ENCODE measurements around the gene C1orf174.

C1orf174 gene

GRCh38 chr1:3905266-3905952 is 5.3 kb upstream of the C1orf174 start:
- H3K9ac ChIP-seq (ENCODE audit: low read length) = no peak overlapping the region
- H3K4me3 ChIP-seq (ENCODE audit: low read length) = no peak overlapping the region
- no peaks in the 10 kb centered on the region for H3K9me3 ChIP-seq (ENCODE audit: control insufficient read depth, low read length)
- no peaks in the 10 kb centered on the region for H3K27me3 ChIP-seq (ENCODE audit: control insufficient read depth, insufficient read depth, low read length)
- no peaks in the 10 kb centered on the region for H3K36me3 ChIP-seq (ENCODE audit: control insufficient read depth, insufficient read depth, low read length)
- peaks cover 9% of the 10 kb centered on the region for H3K4me1 ChIP-seq (ENCODE audit: control insufficient read depth, insufficient read depth, low read length)

- H3K4me1 ChIP-seq (ENCODE audit: control insufficient read depth, insufficient read depth, low read length) = peaks cover 9% of the 10 kb centered on the region
Measured at GRCh38 chr1:3904843-3905185, 4.7 kb upstream of the C1orf174 start.

DNA sequence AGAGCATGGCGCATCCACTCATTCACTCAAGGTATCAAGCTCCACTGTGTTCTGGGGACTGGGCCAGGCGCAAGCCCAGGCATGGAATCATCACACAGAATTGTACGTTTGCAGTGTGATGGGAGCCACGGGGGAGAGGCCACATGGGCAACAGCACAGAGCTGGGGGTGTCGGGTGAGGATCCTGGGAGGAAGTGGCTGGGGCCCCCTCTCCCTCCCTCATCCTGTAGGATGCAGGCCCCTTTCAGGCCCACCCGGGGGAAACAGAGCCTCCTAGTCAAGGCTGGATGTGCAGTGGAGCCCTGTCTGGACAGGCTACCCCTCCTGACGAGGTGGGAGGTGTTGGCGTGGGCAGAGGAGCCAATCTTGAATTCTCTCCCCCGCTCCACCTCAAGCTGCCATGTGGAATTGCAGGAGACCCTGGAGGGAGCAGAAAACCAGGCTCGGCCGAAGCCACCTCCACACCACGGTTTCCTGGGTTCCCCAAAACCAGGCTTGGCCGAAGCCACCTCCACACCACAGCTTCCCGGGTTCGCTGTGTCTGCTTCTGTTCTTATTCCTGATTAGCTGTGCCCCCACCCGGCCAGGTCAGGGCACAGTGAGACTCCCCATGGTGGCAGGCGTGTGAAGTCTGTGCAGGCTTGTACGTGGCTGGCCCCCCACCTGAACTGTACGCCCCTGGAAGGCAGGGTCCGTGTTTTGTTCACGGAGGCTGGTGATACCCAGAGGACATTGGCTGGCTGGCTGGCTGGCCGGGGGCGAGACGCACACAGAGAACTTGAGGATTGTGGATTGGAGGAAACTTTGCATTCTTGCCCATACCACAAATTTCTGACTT is 4.2 kb upstream of the C1orf174 start:
- Histone ChIP-seq H3K27me3 (ENCODE audit: control insufficient read depth, insufficient read depth, low read length) (no peaks in the 10 kb centered on the region), H3K4me3 (ENCODE audit: low read length) (no peak overlapping the region), H3K9me3 (ENCODE audit: control insufficient read depth, low read length) (no peaks in the 10 kb centered on the region), H3K4me1 (ENCODE audit: control insufficient read depth, insufficient read depth, low read length) (peaks cover 13% of the 10 kb centered on the region), H3K36me3 (ENCODE audit: control insufficient read depth, insufficient read depth, low read length) (no peaks in the 10 kb centered on the region), H3K9ac (ENCODE audit: low read length) (peak overlapping the region; percentile 28)

More at GRCh38 chr1:3904843-3905185, 4.7 kb upstream of the C1orf174 start:
- no peaks in the 10 kb centered on the region for H3K9me3 ChIP-seq (ENCODE audit: control insufficient read depth, low read length)
- H3K9ac ChIP-seq (ENCODE audit: low read length) = no peak overlapping the region
- H3K4me3 ChIP-seq (ENCODE audit: low read length) = no peak overlapping the region
- no peaks in the 10 kb centered on the region for H3K36me3 ChIP-seq (ENCODE audit: control insufficient read depth, insufficient read depth, low read length)
- no peaks in the 10 kb centered on the region for H3K27me3 ChIP-seq (ENCODE audit: control insufficient read depth, insufficient read depth, low read length)

- no peaks in the 10 kb centered on the region for H3K27me3 ChIP-seq (ENCODE audit: control insufficient read depth, insufficient read depth, low read length)
- no peak overlapping the region for H3K4me3 ChIP-seq (ENCODE audit: low read length)
- peak overlapping the region; percentile 28 for H3K9ac ChIP-seq (ENCODE audit: low read length)
- no peaks in the 10 kb centered on the region for H3K9me3 ChIP-seq (ENCODE audit: control insufficient read depth, low read length)
- H3K36me3 ChIP-seq (ENCODE audit: control insufficient read depth, insufficient read depth, low read length) = no peaks in the 10 kb centered on the region
- peaks cover 14% of the 10 kb centered on the region for H3K4me1 ChIP-seq (ENCODE audit: control insufficient read depth, insufficient read depth, low read length)
Measured at GRCh38 chr1:3903141-3904005, 3.3 kb upstream of the C1orf174 start.

- Histone ChIP-seq H3K4me1 (ENCODE audit: control insufficient read depth, insufficient read depth, low read length) (peaks cover 14% of the 10 kb centered on the region), H3K4me3 (ENCODE audit: low read length) (no peak overlapping the region), H3K36me3 (ENCODE audit: control insufficient read depth, insufficient read depth, low read length) (no peaks in the 10 kb centered on the region), H3K9ac (ENCODE audit: low read length) (peak overlapping the region; percentile 28), H3K9me3 (ENCODE audit: control insufficient read depth, low read length) (no peaks in the 10 kb centered on the region), H3K27me3 (ENCODE audit: control insufficient read depth, insufficient read depth, low read length) (no peaks in the 10 kb centered on the region)
Measured at GRCh38 chr1:3902571-3903091, 2.6 kb upstream of the C1orf174 start.

DNA sequence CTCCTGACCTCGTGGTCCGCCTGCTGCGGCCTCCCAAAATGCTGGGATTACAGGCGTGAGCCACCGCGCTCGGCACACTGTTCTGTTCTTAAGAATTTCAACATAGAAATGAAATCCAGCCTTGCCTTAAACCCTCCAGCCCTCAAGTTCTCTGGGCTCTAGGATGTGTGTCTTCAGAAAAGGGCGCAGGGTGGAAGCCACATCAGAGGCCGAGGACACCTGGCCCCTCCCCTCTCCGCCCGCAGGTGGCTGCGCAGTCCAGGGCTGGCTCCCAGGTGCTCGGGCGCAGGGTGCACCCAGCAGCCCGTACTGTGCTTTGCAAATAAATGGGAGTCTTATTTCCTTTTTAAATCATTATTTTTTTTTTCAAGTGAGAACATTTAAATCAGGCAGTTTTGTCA is 2.0 kb upstream of the C1orf174 start:
- H3K36me3 ChIP-seq (ENCODE audit: control insufficient read depth, insufficient read depth, low read length) = no peaks in the 10 kb centered on the region
- peak overlapping the region; percentile 22 for H3K9ac ChIP-seq (ENCODE audit: low read length)
- H3K4me3 ChIP-seq (ENCODE audit: low read length) = no peak overlapping the region
- H3K4me1 ChIP-seq (ENCODE audit: control insufficient read depth, insufficient read depth, low read length) = peaks cover 14% of the 10 kb centered on the region
- no peaks in the 10 kb centered on the region for H3K27me3 ChIP-seq (ENCODE audit: control insufficient read depth, insufficient read depth, low read length)
- H3K9me3 ChIP-seq (ENCODE audit: control insufficient read depth, low read length) = no peaks in the 10 kb centered on the region

GRCh38 chr1:3900969-3901529 is 977 bp upstream of the C1orf174 start:
- Histone ChIP-seq H3K4me3 (ENCODE audit: low read length) (peak overlapping the region; percentile 94), H3K9me3 (ENCODE audit: control insufficient read depth, low read length) (no peaks in the 10 kb centered on the region), H3K4me1 (ENCODE audit: control insufficient read depth, insufficient read depth, low read length) (peaks cover 14% of the 10 kb centered on the region), H3K9ac (ENCODE audit: low read length) (peak overlapping the region; percentile 88), H3K27me3 (ENCODE audit: control insufficient read depth, insufficient read depth, low read length) (no peaks in the 10 kb centered on the region), H3K36me3 (ENCODE audit: control insufficient read depth, insufficient read depth, low read length) (no peaks in the 10 kb centered on the region)

DNA sequence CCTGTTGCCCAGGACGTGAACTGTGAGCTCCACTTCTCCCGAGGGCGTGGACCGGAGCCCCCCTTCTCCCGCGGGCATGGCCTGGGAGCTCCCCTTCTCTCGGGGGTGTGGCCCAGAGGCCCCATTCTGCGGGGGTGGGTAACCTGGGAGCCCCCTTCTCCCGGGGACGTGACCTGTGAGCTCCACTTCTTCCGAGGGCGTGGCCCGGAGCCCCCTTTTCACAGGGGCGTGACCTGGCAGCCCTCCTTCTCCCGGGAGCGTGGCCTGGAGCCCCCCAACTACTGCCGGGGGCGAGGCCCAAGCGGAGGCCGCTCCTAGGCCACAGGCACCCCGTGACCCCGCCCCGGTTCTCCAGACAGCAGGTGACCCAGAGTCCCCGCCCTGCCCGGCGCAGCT is 320 bp downstream of the C1orf174 start:
- Histone ChIP-seq H3K27me3 (ENCODE audit: control insufficient read depth, insufficient read depth, low read length) (no peaks in the 10 kb centered on the region), H3K9ac (ENCODE audit: low read length) (peak overlapping the region; percentile 88), H3K9me3 (ENCODE audit: control insufficient read depth, low read length) (no peaks in the 10 kb centered on the region), H3K4me1 (ENCODE audit: control insufficient read depth, insufficient read depth, low read length) (peaks cover 14% of the 10 kb centered on the region), H3K4me3 (ENCODE audit: low read length) (peak overlapping the region; percentile 84), H3K36me3 (ENCODE audit: control insufficient read depth, insufficient read depth, low read length) (no peaks in the 10 kb centered on the region)

GRCh38 chr1:3898994-3899753 is 898 bp downstream of the C1orf174 start:
- H3K27me3 ChIP-seq (ENCODE audit: control insufficient read depth, insufficient read depth, low read length) = no peaks in the 10 kb centered on the region
- H3K4me3 ChIP-seq (ENCODE audit: low read length) = peak overlapping the region; percentile 84
- peaks cover 14% of the 10 kb centered on the region for H3K4me1 ChIP-seq (ENCODE audit: control insufficient read depth, insufficient read depth, low read length)
- H3K9me3 ChIP-seq (ENCODE audit: control insufficient read depth, low read length) = no peaks in the 10 kb centered on the region
- H3K9ac ChIP-seq (ENCODE audit: low read length) = peak overlapping the region; percentile 88
- no peaks in the 10 kb centered on the region for H3K36me3 ChIP-seq (ENCODE audit: control insufficient read depth, insufficient read depth, low read length)

GRCh38 chr1:3898475-3898735 is 1.7 kb downstream of the C1orf174 start:
- Histone ChIP-seq H3K36me3 (ENCODE audit: control insufficient read depth, insufficient read depth, low read length) (no peaks in the 10 kb centered on the region), H3K9ac (ENCODE audit: low read length) (no peak overlapping the region), H3K27me3 (ENCODE audit: control insufficient read depth, insufficient read depth, low read length) (no peaks in the 10 kb centered on the region), H3K9me3 (ENCODE audit: control insufficient read depth, low read length) (no peaks in the 10 kb centered on the region), H3K4me3 (ENCODE audit: low read length) (no peak overlapping the region), H3K4me1 (ENCODE audit: control insufficient read depth, insufficient read depth, low read length) (peaks cover 11% of the 10 kb centered on the region)

GRCh38 chr1:3896396-3897000 is 3.6 kb downstream of the C1orf174 start:
- H3K27me3 ChIP-seq (ENCODE audit: control insufficient read depth, insufficient read depth, low read length) = no peaks in the 10 kb centered on the region
- H3K4me3 ChIP-seq (ENCODE audit: low read length) = no peak overlapping the region
- H3K4me1 ChIP-seq (ENCODE audit: control insufficient read depth, insufficient read depth, low read length) = peaks cover 5% of the 10 kb centered on the region
- no peaks in the 10 kb centered on the region for H3K9me3 ChIP-seq (ENCODE audit: control insufficient read depth, low read length)
- H3K36me3 ChIP-seq (ENCODE audit: control insufficient read depth, insufficient read depth, low read length) = no peaks in the 10 kb centered on the region
- no peak overlapping the region for H3K9ac ChIP-seq (ENCODE audit: low read length)
